Spleen (tissue), 7 donors: Measurements from ENCODE around the gene ANKRD24.

ENCODE experiments used
- CTCF ChIP-seq, 11 experiments: fragments of 200-600 bp in 7 of 11; fragments of 450-650 bp in 4 of 11; sonication (generic) in 4 of 11; IDR thresholded peaks in 8 of 11; conservative IDR thresholded peaks in 3 of 11; 1 replicate in 7 of 11; 2 replicates in 4 of 11; pipeline versions ENCODE4 v1.4.0 to v1.8.0; 2016 to 2021; ENCODE audit warnings: antibody characterized with exemption in 11 of 11, inconsistent platforms in 4 of 11, mild to moderate bottlenecking in 1 of 11
- POLR2A ChIP-seq, 3 donors: fragments of 450-650 bp; IDR thresholded peaks; one replicate each; pipeline ENCODE4 v1.5.1; 2017; ENCODE audit warnings: antibody characterized with exemption in 3 of 3, mild to moderate bottlenecking in 1 of 3
- POLR2AphosphoS5 ChIP-seq, 3 donors: sonication (generic); formaldehyde crosslinking; IDR thresholded peaks; one replicate each; pipeline ENCODE4 v1.5.1; 2017; ENCODE audit warnings: antibody characterized with exemption in 3 of 3
- donor health status: DM: no; HTN: no; CAD: no; lungs with moderate emphysema.
- donor health status: DM: no; HTN: no; CAD: no.
- donor health status: DM: no; HTN: no; CAD: no.

GRCh38 chr19:4178990-4179389 is 3.5 kb upstream of the ANKRD24 start:
- TF ChIP-seq CTCF (IDR thresholded peaks at IDR 0.05 in 8 of 11, conservative IDR thresholded peaks at IDR 0.05 in 3 of 11) (no peak), POLR2A (IDR thresholded peaks at IDR 0.05) (no peak), POLR2AphosphoS5 (IDR thresholded peaks at IDR 0.05) (peak in 1 of 3 donors; percentile 13)
